Calu3 (cell line): ENCODE data around the gene MELK. TPM values are rescaled to one million over a fixed set of nuclear protein-coding genes. Genes with fewer than 3 reads are reported as not detected.

ENCODE experiments used
- BruUV-seq: library from RNA; stranded (reverse); fragments of 400-500 nt; replicated peaks from 2 replicates; lab custom pipeline; 2021; lab: Mats Ljungman, UMichigan
- CTCF ChIA-PET: fragments of 300-600 bp; sonication (Branson Sonifier 250); formaldehyde crosslinking; loops from one replicate; lab custom pipeline; 2022; ENCODE audit warnings: antibody characterized with exemption; lab: Charles Lee
- DNase-seq: peaks from one replicate; pipeline ENCODE4 v3.0.0; 2022
- H3K27ac Mint-ChIP-seq: one replicate; pipeline ENCODE4 v1.8.0; 2022; ENCODE audit warnings: mixed read lengths; ENCODE audit not compliant: unreplicated experiment
- H3K27me3 Mint-ChIP-seq: one replicate; pipeline ENCODE4 v1.8.0; 2022; ENCODE audit warnings: mixed read lengths; ENCODE audit not compliant: unreplicated experiment
- H3K36me3 Mint-ChIP-seq: one replicate; pipeline ENCODE4 v1.8.0; 2022; ENCODE audit warnings: mild to moderate bottlenecking, moderate library complexity, mixed read lengths; ENCODE audit not compliant: insufficient read depth, unreplicated experiment
- H3K4me1 Mint-ChIP-seq: one replicate; pipeline ENCODE4 v1.8.0; 2022; ENCODE audit warnings: mild to moderate bottlenecking, low read depth, mixed read lengths; ENCODE audit not compliant: unreplicated experiment
- H3K4me3 Mint-ChIP-seq: one replicate; pipeline ENCODE4 v1.8.0; 2022; ENCODE audit warnings: mild to moderate bottlenecking, low read depth, moderate library complexity, mixed read lengths; ENCODE audit not compliant: unreplicated experiment
- H3K9me3 Mint-ChIP-seq: one replicate; pipeline ENCODE4 v1.8.0; 2022; ENCODE audit warnings: low read depth, mixed read lengths; ENCODE audit not compliant: unreplicated experiment
- intact Hi-C: fragments of 100-400 bp; cut with micrococcal nuclease; formaldehyde crosslinking; loops from one replicate; pipeline ENCODE4 v1.10.0; 2022; ENCODE audit not compliant: unreplicated experiment
- total RNA-seq: library from RNA; stranded (reverse); gene quantifications from 2 replicates; pipeline ENCODE4 v1.2.3, GENCODE V29; 2022
- TF ChIP-seq, protein P1 (sequence below): fragments of 200-600 bp; IDR thresholded peaks from one replicate; pipeline ENCODE4 v1.8.0; 2022; ENCODE audit warnings: antibody characterized with exemption; ENCODE audit not compliant: unreplicated experiment

MELK gene
- total RNA-seq, 1 experiment from 2014 or later: 20.8 TPM

DNA sequence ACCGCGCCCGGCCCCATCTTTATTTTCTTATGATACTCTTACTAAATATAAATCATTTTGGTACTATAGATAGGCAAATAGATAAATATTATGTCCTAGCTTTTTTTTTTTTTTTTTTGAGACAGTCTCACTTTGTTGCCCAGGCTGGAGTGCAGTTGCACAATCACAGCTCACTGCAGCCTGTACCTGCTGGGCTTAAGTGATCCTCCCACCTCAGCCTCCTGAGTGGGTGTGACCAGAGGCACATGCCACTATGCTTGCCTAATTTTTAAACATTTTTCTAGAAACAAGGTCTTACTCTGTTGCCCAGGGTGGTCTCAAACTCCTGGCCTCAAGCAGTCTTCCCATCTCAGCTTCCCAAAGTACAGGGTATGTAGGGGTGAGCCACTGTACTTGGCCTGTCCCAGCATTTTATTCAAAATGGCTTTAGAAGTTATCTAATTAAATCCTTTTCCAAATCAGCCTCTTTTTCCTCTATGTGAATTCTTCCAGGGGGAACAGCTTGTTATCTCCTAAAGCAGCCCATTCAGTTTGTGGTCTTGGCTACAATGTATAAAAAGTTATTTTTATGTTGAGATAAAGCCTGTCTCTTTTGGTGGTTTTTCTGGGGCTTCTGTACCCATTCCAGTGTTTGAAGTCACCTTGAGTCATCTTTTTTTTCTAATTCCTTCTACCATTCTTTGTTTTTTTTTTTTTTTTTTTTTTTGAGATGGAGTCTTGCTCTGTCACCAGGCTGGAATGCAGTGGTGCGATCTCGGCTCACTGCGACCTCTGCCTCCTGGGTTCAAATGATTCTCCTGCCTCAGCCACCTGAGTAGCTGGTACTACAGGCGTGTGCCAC lies 12.1 kb downstream of the MELK start:
- no peak overlapping the region for H3K4me3 Mint-ChIP-seq
- H3K27me3 Mint-ChIP-seq: no peaks in the 10 kb centered on the region
- no peaks in the 10 kb centered on the region for H3K4me1 Mint-ChIP-seq
- DNase-seq: no peak
- no TSS peak for BruUV-seq
- no peak overlapping the region for H3K27ac Mint-ChIP-seq
- TF ChIP-seq, protein P1, sequence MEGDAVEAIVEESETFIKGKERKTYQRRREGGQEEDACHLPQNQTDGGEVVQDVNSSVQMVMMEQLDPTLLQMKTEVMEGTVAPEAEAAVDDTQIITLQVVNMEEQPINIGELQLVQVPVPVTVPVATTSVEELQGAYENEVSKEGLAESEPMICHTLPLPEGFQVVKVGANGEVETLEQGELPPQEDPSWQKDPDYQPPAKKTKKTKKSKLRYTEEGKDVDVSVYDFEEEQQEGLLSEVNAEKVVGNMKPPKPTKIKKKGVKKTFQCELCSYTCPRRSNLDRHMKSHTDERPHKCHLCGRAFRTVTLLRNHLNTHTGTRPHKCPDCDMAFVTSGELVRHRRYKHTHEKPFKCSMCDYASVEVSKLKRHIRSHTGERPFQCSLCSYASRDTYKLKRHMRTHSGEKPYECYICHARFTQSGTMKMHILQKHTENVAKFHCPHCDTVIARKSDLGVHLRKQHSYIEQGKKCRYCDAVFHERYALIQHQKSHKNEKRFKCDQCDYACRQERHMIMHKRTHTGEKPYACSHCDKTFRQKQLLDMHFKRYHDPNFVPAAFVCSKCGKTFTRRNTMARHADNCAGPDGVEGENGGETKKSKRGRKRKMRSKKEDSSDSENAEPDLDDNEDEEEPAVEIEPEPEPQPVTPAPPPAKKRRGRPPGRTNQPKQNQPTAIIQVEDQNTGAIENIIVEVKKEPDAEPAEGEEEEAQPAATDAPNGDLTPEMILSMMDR: no peak
- H3K36me3 Mint-ChIP-seq: no peaks in the 10 kb centered on the region
- intact Hi-C loops: no loop called here
- CTCF ChIA-PET: interaction anchor here (0.7 kb wide), 2 partner anchors 10 to 40 kb away, joined by 3 to 5 read pairs; no protein-coding TSS in a partner anchor
- H3K9me3 Mint-ChIP-seq: no peaks in the 10 kb centered on the region

DNA sequence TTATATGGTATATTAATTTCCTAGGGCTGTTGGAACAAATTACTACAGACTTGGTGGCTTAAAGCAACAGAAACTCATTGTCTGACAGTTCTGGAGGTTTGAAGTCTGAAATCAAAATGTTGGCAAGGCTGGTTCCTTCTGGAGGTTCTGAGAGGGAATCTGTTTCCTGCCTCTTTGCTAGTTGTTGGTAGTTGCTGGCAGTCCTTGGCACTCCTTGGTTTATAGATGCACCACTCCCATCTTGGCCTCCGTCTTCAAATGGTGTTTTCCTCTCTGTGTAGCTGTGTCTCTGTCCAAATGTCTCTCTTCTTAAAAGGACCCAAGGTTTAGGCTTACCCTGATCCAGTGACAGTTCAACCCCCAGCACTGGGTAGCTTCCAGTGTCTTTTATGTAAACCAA lies 17.5 kb downstream of the MELK start:
- BruUV-seq: no TSS peak
- intact Hi-C loops: no loop called here
- no peak for DNase-seq
- no peak overlapping the region for H3K4me3 Mint-ChIP-seq
- TF ChIP-seq, protein P1: no peak
- no peak overlapping the region for H3K27ac Mint-ChIP-seq
- H3K9me3 Mint-ChIP-seq: no peaks in the 10 kb centered on the region
- no peaks in the 10 kb centered on the region for H3K27me3 Mint-ChIP-seq
- CTCF ChIA-PET: no interaction called here
- H3K36me3 Mint-ChIP-seq: no peaks in the 10 kb centered on the region
- no peaks in the 10 kb centered on the region for H3K4me1 Mint-ChIP-seq

- Mint-ChIP-seq H3K4me3 (no peak overlapping the region), H3K36me3 (no peaks in the 10 kb centered on the region), H3K27me3 (no peaks in the 10 kb centered on the region), H3K9me3 (no peaks in the 10 kb centered on the region), H3K27ac (no peak overlapping the region), H3K4me1 (no peaks in the 10 kb centered on the region)
- CTCF ChIA-PET: no interaction called here
- intact Hi-C loops: no loop called here
- TF ChIP-seq, protein P1: no peak
- DNase-seq: no peak
- no TSS peak for BruUV-seq
These were observed 20.3 kb downstream of the MELK start for GRCh38 chr9:36592801-36593583.

GRCh38 chr9:36594213-36594612 lies 21.5 kb downstream of the MELK start:
- BruUV-seq: no TSS peak
- Mint-ChIP-seq H3K27me3 (no peaks in the 10 kb centered on the region), H3K36me3 (no peaks in the 10 kb centered on the region), H3K4me1 (no peaks in the 10 kb centered on the region), H3K27ac (no peak overlapping the region), H3K9me3 (no peaks in the 10 kb centered on the region), H3K4me3 (no peak overlapping the region)
- intact Hi-C loops: no loop called here
- TF ChIP-seq, protein P1: no peak
- DNase-seq: no peak
- CTCF ChIA-PET: no interaction called here
